NCI-H524 treated with DMSO at 0.1 percent for 48 hours (cell line): ENCODE measurements around the gene DENND4A.
A peak's percentile ranks its signal among the peaks of the same experiment; 100 is the strongest.

ENCODE experiments used
- DNase-seq: peaks from one replicate; lab custom pipeline; 2025; lab: John Stamatoyannopoulos, UW

The DENND4A gene

GRCh38 chr15:65792138-65792987, at the start of gene DENND4A:
TSS of gene DENND4A (minus strand) at chr15:65792293. CDS start at chr15:65756450, 35,843 bp downstream.
- peak; percentile 94 for DNase-seq

GRCh38 chr15:65841121-65841930, 49.2 kb upstream of the DENND4A start:
- no peak for DNase-seq

DNA sequence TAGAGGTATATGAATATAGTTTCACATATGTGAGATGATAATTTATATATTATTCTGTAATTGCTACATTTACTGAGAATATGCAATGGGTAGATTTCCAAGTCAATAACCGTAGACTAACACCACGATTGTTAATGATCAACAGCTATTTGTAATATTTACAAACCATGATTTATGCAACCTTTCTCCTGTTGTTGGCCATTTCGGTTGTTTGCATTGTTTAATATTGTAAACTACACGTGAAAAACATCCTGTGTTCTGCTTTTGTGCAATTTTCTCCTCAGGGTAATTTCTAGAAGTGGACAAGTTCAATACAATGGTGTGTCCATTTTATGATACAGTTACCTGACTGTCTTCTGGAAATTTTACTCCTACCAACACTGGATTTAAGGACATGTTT, 47.9 kb upstream of the DENND4A start:
- no peak for DNase-seq

- DNase-seq = no peak
These were observed 47.3 kb upstream of the DENND4A start for GRCh38 chr15:65839354-65839901.

GRCh38 chr15:65837301-65838294, 45.5 kb upstream of the DENND4A start:
- no peak for DNase-seq

- no peak for DNase-seq
These were observed 44.6 kb upstream of the DENND4A start for GRCh38 chr15:65836665-65837064.

- DNase-seq = no peak
These were observed 43.4 kb upstream of the DENND4A start for GRCh38 chr15:65835447-65835846.

- no peak for DNase-seq
These were observed 42.6 kb upstream of the DENND4A start for GRCh38 chr15:65834603-65835282.

DNA sequence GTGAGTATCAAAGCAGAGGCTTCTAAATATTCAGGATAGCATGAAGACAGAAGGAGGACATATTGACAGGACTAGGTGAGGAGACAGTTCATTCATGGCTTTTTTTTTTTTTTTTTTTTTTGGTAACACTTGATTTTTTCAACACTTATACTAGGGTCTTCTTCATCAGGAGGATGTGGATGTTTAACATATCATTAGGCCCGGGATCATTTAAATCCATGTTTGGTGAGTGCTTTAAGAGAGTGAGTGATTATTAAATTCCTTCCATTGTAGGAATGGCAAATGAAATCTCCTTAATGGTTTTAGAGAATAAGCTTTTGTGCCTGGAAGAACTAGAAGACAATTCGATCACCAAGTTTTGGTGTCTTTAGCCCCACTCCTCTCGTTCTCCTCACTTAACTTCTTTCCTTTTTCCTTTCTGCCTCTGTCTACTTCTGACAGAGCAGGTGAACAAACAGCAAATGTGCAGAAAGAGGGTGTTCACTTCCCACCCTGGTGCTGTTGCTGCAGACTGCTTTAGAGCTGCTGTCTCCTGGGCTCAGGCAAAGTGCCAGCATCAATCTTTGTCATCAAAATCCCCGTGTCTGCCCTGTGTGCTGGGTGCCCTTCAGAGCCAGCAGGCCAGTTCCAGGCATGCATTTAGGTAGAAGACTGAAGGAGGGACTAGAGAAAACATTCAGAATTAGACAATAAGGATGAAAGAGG, 41.6 kb upstream of the DENND4A start:
- peak; percentile 37 for DNase-seq

- peak; percentile 99 for DNase-seq
These were observed 40.7 kb upstream of the DENND4A start for GRCh38 chr15:65832549-65833364.

GRCh38 chr15:65829130-65829764, 37.2 kb upstream of the DENND4A start:
- DNase-seq = no peak

GRCh38 chr15:65828585-65828984, 36.5 kb upstream of the DENND4A start:
- DNase-seq = no peak

DNA sequence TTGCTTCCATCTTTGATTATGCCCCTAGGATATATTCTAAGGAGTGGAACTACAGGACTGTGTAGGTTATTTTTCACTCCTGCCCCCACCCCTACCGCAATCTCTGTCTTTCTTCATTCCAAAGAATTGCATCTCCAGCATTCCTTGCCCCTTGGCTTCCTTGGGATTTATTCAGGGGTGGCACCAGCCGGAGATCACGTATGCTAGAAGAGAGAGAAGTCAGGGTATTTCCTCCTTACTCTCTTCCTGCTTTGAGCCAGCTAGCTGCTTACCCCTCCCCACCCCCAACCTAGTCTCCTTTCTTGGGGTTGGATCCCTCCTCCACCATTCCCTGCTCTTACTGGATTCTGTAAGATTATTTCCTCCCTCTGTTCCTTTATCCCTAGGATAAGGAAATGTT, 35.0 kb upstream of the DENND4A start:
- DNase-seq = no peak

DNA sequence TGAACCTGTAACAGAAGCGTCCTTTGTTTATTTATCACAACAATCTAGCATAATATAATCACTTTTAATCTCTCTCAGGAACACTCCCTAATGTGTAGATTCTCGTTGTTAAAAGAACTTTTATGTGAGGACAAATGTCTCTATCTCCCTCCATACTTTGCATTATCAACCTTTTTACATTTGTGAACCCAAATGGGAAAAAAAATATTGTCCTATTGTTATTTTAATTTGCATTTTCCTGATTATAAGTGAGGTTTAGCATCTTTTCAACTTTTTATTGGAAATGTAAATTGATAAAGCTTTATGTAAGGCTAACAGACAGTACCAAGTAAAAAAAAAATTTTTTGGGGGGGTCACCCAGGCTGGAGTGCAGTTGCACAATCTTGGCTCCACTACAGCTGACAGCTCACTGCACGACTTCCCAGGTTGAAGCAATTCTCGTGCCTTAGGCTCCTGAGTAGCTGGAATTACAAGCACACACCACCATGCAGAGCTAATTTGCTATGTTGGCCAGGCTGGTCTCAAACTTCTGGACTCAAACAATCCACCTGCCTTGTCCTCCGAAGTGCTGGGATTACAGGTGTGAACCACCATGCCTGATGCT, 33.0 kb upstream of the DENND4A start:
- DNase-seq = no peak

DNA sequence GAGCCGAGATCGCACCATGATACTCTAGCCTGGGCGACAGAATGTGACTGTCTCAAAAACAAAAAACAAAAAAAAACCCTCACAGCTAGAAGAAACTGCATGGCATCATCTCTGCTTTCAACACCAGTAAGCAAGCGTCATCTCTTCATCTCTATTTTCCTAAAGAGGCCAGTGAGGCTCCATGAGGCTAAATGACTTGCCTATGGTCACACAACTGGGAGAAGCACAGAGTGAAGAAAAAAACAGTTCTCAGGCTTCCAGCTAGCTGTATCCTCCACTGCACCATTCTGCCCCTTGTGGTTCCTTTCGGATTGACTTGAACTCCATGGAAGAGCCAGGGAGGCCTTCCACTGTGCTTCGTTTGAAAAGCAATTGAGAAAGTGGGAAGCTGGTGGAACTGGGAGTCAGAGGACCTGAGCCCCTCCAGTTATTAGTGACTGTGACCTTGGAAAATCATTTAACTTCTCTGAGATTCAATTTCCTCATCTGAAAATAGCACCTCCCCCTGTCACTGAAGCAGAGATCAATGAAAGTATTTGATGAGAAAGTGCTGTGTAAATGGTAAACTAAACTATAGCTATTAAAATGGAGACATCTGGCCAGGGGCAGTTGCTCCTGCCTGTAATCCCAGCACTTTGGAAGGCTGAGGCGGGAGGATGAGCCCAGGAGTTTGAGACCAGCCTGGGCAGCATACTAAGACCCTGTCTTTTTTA, 32.1 kb upstream of the DENND4A start:
- DNase-seq = peak; percentile 11

- DNase-seq = no peak
These were observed 30.2 kb upstream of the DENND4A start for GRCh38 chr15:65822316-65822715.

DNA sequence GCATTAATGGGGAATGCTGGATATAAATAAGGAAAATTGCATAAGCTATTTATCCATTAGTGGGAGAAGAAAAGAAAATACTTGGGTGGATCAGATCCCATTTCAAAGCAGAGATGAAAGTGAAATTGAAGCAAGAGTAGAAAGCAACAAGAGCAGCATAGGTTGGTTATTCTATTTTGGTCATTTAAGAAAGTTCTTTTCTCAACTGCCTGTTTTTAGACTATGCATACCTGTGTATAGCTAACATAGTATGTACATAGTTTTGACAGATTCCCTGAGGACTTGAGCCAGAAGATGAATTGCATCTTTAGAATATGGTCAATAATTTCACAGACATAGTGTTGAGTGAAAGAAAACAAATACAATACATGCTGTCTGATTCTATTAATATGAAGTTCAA, 29.0 kb upstream of the DENND4A start:
- no peak for DNase-seq

- no peak for DNase-seq
These were observed 27.5 kb upstream of the DENND4A start for GRCh38 chr15:65819563-65819960.
